HG02623 (cell line): Measurements from ENCODE around the gene PYM1.
A peak's percentile ranks its signal among the peaks of the same experiment; 100 is the strongest.
"Not testable (repeated sequence)": the region's sequence is repeated elsewhere in the genome, so short reads cannot be mapped to it uniquely, and the experiment has no call there.

Source experiments
- ATAC-seq: cut with Tn5 transposase; IDR thresholded peaks from one replicate; pipeline ENCODE4 v1.9.1; 2021; ENCODE audit warnings: moderate library complexity; ENCODE audit not compliant: unreplicated experiment

The PYM1 gene

GRCh38 chr12:55940065-55940732, 12.5 kb upstream of the PYM1 start:
- ATAC-seq, result peak; percentile 88

- ATAC-seq, result no peak
Measured at GRCh38 chr12:55938826-55939501, 11.3 kb upstream of the PYM1 start.

- ATAC-seq, result no peak
Measured at GRCh38 chr12:55937981-55938380, 10.3 kb upstream of the PYM1 start.

- ATAC-seq, result no peak
Measured at GRCh38 chr12:55935738-55936151, 8.1 kb upstream of the PYM1 start.

GRCh38 chr12:55934773-55935172, 7.1 kb upstream of the PYM1 start:
- ATAC-seq, result no peak

GRCh38 chr12:55933799-55934742, 6.4 kb upstream of the PYM1 start:
- no peak for ATAC-seq

- no peak for ATAC-seq
Measured at GRCh38 chr12:55933169-55933798, 5.6 kb upstream of the PYM1 start.

- ATAC-seq, result no peak
Measured at GRCh38 chr12:55932551-55932910, 4.8 kb upstream of the PYM1 start.

- no peak for ATAC-seq
Measured at GRCh38 chr12:55931780-55932550, 4.3 kb upstream of the PYM1 start.

GRCh38 chr12:55931317-55931779, 3.7 kb upstream of the PYM1 start:
- ATAC-seq, result no peak

- no peak for ATAC-seq
Measured at GRCh38 chr12:55930771-55931316, 3.1 kb upstream of the PYM1 start, which contains the start of gene DGKA. DGKA (plus strand) TSS chr12:55931162; CDS start chr12:55936504, 5,342 bp downstream.

GRCh38 chr12:55929306-55929791, 1.7 kb upstream of the PYM1 start:
- ATAC-seq, result peak; percentile 35

- peak; percentile 35 for ATAC-seq
Measured at GRCh38 chr12:55926738-55927587, 731 bp downstream of the PYM1 start.

- ATAC-seq, result no peak
Measured at GRCh38 chr12:55925870-55926737, 1.6 kb downstream of the PYM1 start.

- no peak for ATAC-seq
Measured at GRCh38 chr12:55925371-55925770, 2.3 kb downstream of the PYM1 start.

GRCh38 chr12:55923648-55924047, 4.0 kb downstream of the PYM1 start:
- not testable (repeated sequence) for ATAC-seq

- no peak for ATAC-seq
Measured at GRCh38 chr12:55922126-55922525, 5.6 kb downstream of the PYM1 start.

GRCh38 chr12:55919032-55919431, 8.7 kb downstream of the PYM1 start:
- ATAC-seq, result not testable (repeated sequence)
